ENCODE results near the gene CLDN8.

CLDN8 gene

GRCh38 chr21:30216041-30216723 lies at the start of gene CLDN8:
Gene CLDN8 (minus strand): TSS chr21:30216097. CDS start chr21:30215925, 172 bp downstream.
- no peak for DNase-seq

- DNase-seq: peak; percentile 8
Observed at GRCh38 chr21:30257773-30258172, 41.9 kb upstream of the CLDN8 start.

- DNase-seq: no peak
Observed at GRCh38 chr21:30256100-30256499, 40.2 kb upstream of the CLDN8 start.

GRCh38 chr21:30255679-30256078 lies 39.8 kb upstream of the CLDN8 start:
- no peak for DNase-seq

- DNase-seq: no peak
Observed at GRCh38 chr21:30251781-30252180, 35.9 kb upstream of the CLDN8 start.

GRCh38 chr21:30249936-30250335 lies 34.0 kb upstream of the CLDN8 start:
- DNase-seq: no peak

GRCh38 chr21:30248844-30249243 lies 32.9 kb upstream of the CLDN8 start:
- DNase-seq: no peak

- no peak for DNase-seq
Observed at GRCh38 chr21:30245061-30245460, 29.2 kb upstream of the CLDN8 start.

- DNase-seq: no peak
Observed at GRCh38 chr21:30243691-30244090, 27.8 kb upstream of the CLDN8 start.

GRCh38 chr21:30240661-30241060 lies 24.8 kb upstream of the CLDN8 start:
- no peak for DNase-seq

- no peak for DNase-seq
Observed at GRCh38 chr21:30238168-30238567, 22.3 kb upstream of the CLDN8 start.

GRCh38 chr21:30234643-30235042 lies 18.7 kb upstream of the CLDN8 start:
- peak; percentile 11 for DNase-seq

GRCh38 chr21:30234050-30234449 lies 18.2 kb upstream of the CLDN8 start:
- no peak for DNase-seq

GRCh38 chr21:30233228-30234020 lies 17.5 kb upstream of the CLDN8 start:
- DNase-seq: peak; percentile 88

GRCh38 chr21:30232011-30232410 lies 16.1 kb upstream of the CLDN8 start:
- DNase-seq: no peak

GRCh38 chr21:30227633-30228404 lies 11.9 kb upstream of the CLDN8 start:
- peak; percentile 89 for DNase-seq

- DNase-seq: no peak
Observed at GRCh38 chr21:30227128-30227527, 11.2 kb upstream of the CLDN8 start.

- no peak for DNase-seq
Observed at GRCh38 chr21:30223596-30223995, 7.7 kb upstream of the CLDN8 start.

- DNase-seq: no peak
Observed at GRCh38 chr21:30222724-30223123, 6.8 kb upstream of the CLDN8 start.

GRCh38 chr21:30211071-30211470 lies 4.8 kb downstream of the CLDN8 start:
- DNase-seq: no peak

GRCh38 chr21:30209601-30210000 lies 6.3 kb downstream of the CLDN8 start:
- DNase-seq: no peak

GRCh38 chr21:30207252-30207579 lies 8.7 kb downstream of the CLDN8 start:
- DNase-seq: no peak

GRCh38 chr21:30206551-30207251 lies 9.2 kb downstream of the CLDN8 start:
- DNase-seq: no peak
